SK-N-SH treated with all-trans-retinoic acid at 6 μM for 48 hours (cell line): ENCODE results near the gene ADAMTS2.

ENCODE experiments used
- ATAC-seq: fragments of 200-7000 bp; cut with Tn5 transposase; 3 replicates; pipeline ENCODE4 v1.9.1; 2020; ENCODE audit warnings: mild to moderate bottlenecking, moderate library complexity
- ARNTL ChIP-seq: fragments of 450-650 bp; formaldehyde crosslinking; IDR thresholded peaks from 2 replicates; pipeline ENCODE4 v1.5.0; 2020; ENCODE audit warnings: low read depth, mild to moderate bottlenecking, moderate library complexity, borderline replicate concordance
- BACH2 ChIP-seq: fragments of 250-450 bp; sonication (Bioruptor Pico); IDR thresholded peaks from 2 replicates; pipeline ENCODE4 v1.9.0; 2021; ENCODE audit warnings: mild to moderate bottlenecking, borderline replicate concordance
- CREB5 ChIP-seq: fragments of 250-450 bp; sonication (Bioruptor Pico); IDR thresholded peaks from 2 replicates; pipeline ENCODE4 v1.5.1; 2020; ENCODE audit warnings: low read depth, mild to moderate bottlenecking, moderate library complexity
- CSDC2 ChIP-seq: fragments of 250-450 bp; sonication (Bioruptor Pico); IDR thresholded peaks from 2 replicates; pipeline ENCODE4 v1.5.0; 2020; ENCODE audit warnings: mild to moderate bottlenecking, moderate library complexity
- CSRNP3 ChIP-seq: fragments of 250-450 bp; sonication (Bioruptor Pico); IDR thresholded peaks from 2 replicates; pipeline ENCODE4 v1.5.1; 2021; ENCODE audit warnings: mild to moderate bottlenecking, moderate library complexity
- ESRRG ChIP-seq: fragments of 250-450 bp; sonication (Bioruptor Pico); IDR thresholded peaks from 2 replicates; pipeline ENCODE4 v1.6.1; 2021; ENCODE audit warnings: mild to moderate bottlenecking
- ISL1 ChIP-seq: fragments of 250-450 bp; sonication (Bioruptor Pico); IDR thresholded peaks from 2 replicates; pipeline ENCODE4 v2.1.2; 2022; ENCODE audit warnings: mild to moderate bottlenecking, moderate library complexity
- OSR1 ChIP-seq: fragments of 250-450 bp; sonication (Bioruptor Pico); IDR thresholded peaks from 2 replicates; pipeline ENCODE4 v1.8.0; 2022; ENCODE audit warnings: moderate library complexity, mild to moderate bottlenecking, inconsistent platforms
- PATZ1 ChIP-seq: fragments of 250-450 bp; sonication (Bioruptor Pico); IDR thresholded peaks from 2 replicates; pipeline ENCODE4 v1.8.0; 2020; ENCODE audit warnings: mild to moderate bottlenecking, moderate library complexity, borderline replicate concordance
- POU6F1 ChIP-seq: fragments of 250-450 bp; sonication (Bioruptor Pico); IDR thresholded peaks from 2 replicates; pipeline ENCODE4 v1.8.0; 2021; ENCODE audit warnings: low read depth, mild to moderate bottlenecking, moderate library complexity, borderline replicate concordance
- PPARA ChIP-seq: fragments of 250-450 bp; sonication (Bioruptor Pico); IDR thresholded peaks from 2 replicates; pipeline ENCODE4 v1.5.0; 2020; ENCODE audit warnings: mild to moderate bottlenecking, borderline replicate concordance
- SNAI2 ChIP-seq: fragments of 250-450 bp; sonication (Bioruptor Pico); IDR thresholded peaks from 2 replicates; pipeline ENCODE4 v1.5.0; 2020; ENCODE audit warnings: mild to moderate bottlenecking, moderate library complexity
- TCF4 ChIP-seq: fragments of 250-450 bp; sonication (Bioruptor Pico); IDR thresholded peaks from 2 replicates; pipeline ENCODE4 v1.8.0; 2021; ENCODE audit warnings: mild to moderate bottlenecking, moderate library complexity, borderline replicate concordance
- TOX ChIP-seq: fragments of 250-450 bp; sonication (Bioruptor Pico); IDR thresholded peaks from 2 replicates; pipeline ENCODE4 v1.8.0; 2021; ENCODE audit warnings: mild to moderate bottlenecking, moderate library complexity, borderline replicate concordance
- ZFP30 ChIP-seq: fragments of 450-650 bp; formaldehyde crosslinking; IDR thresholded peaks from 2 replicates; pipeline ENCODE4 v1.5.0; 2022; ENCODE audit warnings: mild to moderate bottlenecking, moderate library complexity
- ZNF565 ChIP-seq: fragments of 450-650 bp; formaldehyde crosslinking; conservative IDR thresholded peaks from 2 replicates; pipeline ENCODE4 v1.5.0; 2020; ENCODE audit warnings: low read depth, mild to moderate bottlenecking, moderate library complexity
- ZNF8 ChIP-seq: fragments of 450-650 bp; formaldehyde crosslinking; IDR thresholded peaks from 2 replicates; pipeline ENCODE4 v1.5.0; 2020; ENCODE audit warnings: mild to moderate bottlenecking, moderate library complexity

The ADAMTS2 gene

GRCh38 chr5:179362355-179362754 is 17.1 kb upstream of the ADAMTS2 start (continued):
- no peak for TF ChIP-seq ESRRG

GRCh38 chr5:179361037-179361603 is 15.9 kb upstream of the ADAMTS2 start:
- no peak for ATAC-seq
- TF ChIP-seq ISL1 (CRISPR knock-in tag), result no peak
- TF ChIP-seq ZFP30, result no peak
- TF ChIP-seq OSR1 (CRISPR knock-in tag), result no peak
- TF ChIP-seq POU6F1 (CRISPR knock-in tag), result no peak
- no peak for TF ChIP-seq TCF4 (CRISPR knock-in tag)
- no peak for TF ChIP-seq PPARA (CRISPR knock-in tag)
- no peak for TF ChIP-seq CSDC2 (CRISPR knock-in tag)
- no peak for TF ChIP-seq CREB5
- no peak for TF ChIP-seq ZNF565 (CRISPR knock-in tag)

GRCh38 chr5:179357031-179357430 is 11.8 kb upstream of the ADAMTS2 start:
- no peak for ATAC-seq
- TF ChIP-seq ZNF8 (no peak), TOX (no peak), PATZ1 (CRISPR knock-in tag) (no peak), ESRRG (no peak), PPARA (CRISPR knock-in tag) (no peak)

- TF ChIP-seq ARNTL (CRISPR knock-in tag), result no peak
- TF ChIP-seq BACH2 (CRISPR knock-in tag), result no peak
- TF ChIP-seq SNAI2 (CRISPR knock-in tag), result no peak
- no peak for TF ChIP-seq CREB5
- TF ChIP-seq PATZ1 (CRISPR knock-in tag), result no peak
- TF ChIP-seq ESRRG, result no peak
- no peak for ATAC-seq
Measured at GRCh38 chr5:179355976-179356974, 11.0 kb upstream of the ADAMTS2 start.

GRCh38 chr5:179354305-179354882 is 9.1 kb upstream of the ADAMTS2 start:
- ATAC-seq, result no peak
- TF ChIP-seq TCF4 (CRISPR knock-in tag), result peak; percentile 19; the same call in 1 of the 2 replicates
- no peak for TF ChIP-seq ARNTL (CRISPR knock-in tag)
- no peak for TF ChIP-seq CSRNP3 (CRISPR knock-in tag)
- TF ChIP-seq CREB5, result no peak
- TF ChIP-seq TOX, result no peak
- no peak for TF ChIP-seq BACH2 (CRISPR knock-in tag)
- TF ChIP-seq ISL1 (CRISPR knock-in tag), result no peak
